Measurements from ENCODE around the gene AIP.

Gene AIP

GRCh38 chr11:67482827-67483798 lies at the start of gene AIP:
Gene AIP (plus strand): TSS chr11:67483026. CDS start chr11:67483159, 133 bp downstream.
- Mint-ChIP-seq H3K4me3 (peak within 1 kb of the TSS; percentile 91), H3K4me1 (ENCODE audit: low read depth) (peaks cover 47% of the 10 kb centered on the region), H3K27me3 (peaks cover 3% of the 10 kb centered on the region), H3K9me3 (no peaks in the 10 kb centered on the region), H3K27ac (peak within 1 kb of the TSS; percentile 96), H3K36me3 (ENCODE audit: low read depth) (peaks cover 42% of the 10 kb centered on the region)
- intact Hi-C loops (cut with micrococcal nuclease) = loop anchor here (1.0 to 2.0 kb wide), 3 partner anchors 14 to 40 kb away; partner anchors contain the start of genes CORO1B and TMEM134

- H3K4me1 Mint-ChIP-seq (ENCODE audit: low read depth) = peaks cover 39% of the 10 kb centered on the region
Observed at GRCh38 chr11:67433536-67434394, 49.1 kb upstream of the AIP start.

DNA sequence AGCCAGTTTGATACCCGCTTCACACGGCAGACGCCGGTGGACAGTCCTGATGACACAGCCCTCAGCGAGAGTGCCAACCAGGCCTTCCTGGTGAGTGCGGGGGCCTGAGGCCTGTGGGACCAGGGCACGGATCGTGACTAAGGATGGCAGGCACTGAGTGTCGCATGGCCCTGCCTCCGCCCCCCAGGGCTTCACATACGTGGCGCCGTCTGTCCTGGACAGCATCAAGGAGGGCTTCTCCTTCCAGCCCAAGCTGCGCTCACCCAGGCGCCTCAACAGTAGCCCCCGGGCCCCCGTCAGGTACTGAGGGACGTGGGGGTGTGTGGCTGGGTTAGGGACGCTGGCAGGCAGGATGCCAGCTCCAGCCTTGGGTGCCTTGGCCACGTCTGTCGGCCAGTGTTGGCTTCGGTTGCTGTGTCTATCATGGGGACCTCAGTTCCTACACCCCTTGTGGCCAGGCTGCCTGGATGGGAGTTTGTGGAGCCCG lies 48.4 kb upstream of the AIP start:
- H3K4me3 Mint-ChIP-seq = no peak overlapping the region
- H3K36me3 Mint-ChIP-seq (ENCODE audit: low read depth) = peaks cover 94% of the 10 kb centered on the region
- intact Hi-C loops (cut with micrococcal nuclease) = no loop called here
- no peak overlapping the region for H3K27ac Mint-ChIP-seq
- H3K27me3 Mint-ChIP-seq = no peaks in the 10 kb centered on the region
- H3K9me3 Mint-ChIP-seq = no peaks in the 10 kb centered on the region
- peaks cover 39% of the 10 kb centered on the region for H3K4me1 Mint-ChIP-seq (ENCODE audit: low read depth)

More at GRCh38 chr11:67433536-67434394, 49.1 kb upstream of the AIP start:
- H3K27me3 Mint-ChIP-seq = no peaks in the 10 kb centered on the region
- H3K36me3 Mint-ChIP-seq (ENCODE audit: low read depth) = peaks cover 94% of the 10 kb centered on the region
- intact Hi-C loops (cut with micrococcal nuclease) = no loop called here
- no peaks in the 10 kb centered on the region for H3K9me3 Mint-ChIP-seq
- no peak overlapping the region for H3K27ac Mint-ChIP-seq
- no peak overlapping the region for H3K4me3 Mint-ChIP-seq

DNA sequence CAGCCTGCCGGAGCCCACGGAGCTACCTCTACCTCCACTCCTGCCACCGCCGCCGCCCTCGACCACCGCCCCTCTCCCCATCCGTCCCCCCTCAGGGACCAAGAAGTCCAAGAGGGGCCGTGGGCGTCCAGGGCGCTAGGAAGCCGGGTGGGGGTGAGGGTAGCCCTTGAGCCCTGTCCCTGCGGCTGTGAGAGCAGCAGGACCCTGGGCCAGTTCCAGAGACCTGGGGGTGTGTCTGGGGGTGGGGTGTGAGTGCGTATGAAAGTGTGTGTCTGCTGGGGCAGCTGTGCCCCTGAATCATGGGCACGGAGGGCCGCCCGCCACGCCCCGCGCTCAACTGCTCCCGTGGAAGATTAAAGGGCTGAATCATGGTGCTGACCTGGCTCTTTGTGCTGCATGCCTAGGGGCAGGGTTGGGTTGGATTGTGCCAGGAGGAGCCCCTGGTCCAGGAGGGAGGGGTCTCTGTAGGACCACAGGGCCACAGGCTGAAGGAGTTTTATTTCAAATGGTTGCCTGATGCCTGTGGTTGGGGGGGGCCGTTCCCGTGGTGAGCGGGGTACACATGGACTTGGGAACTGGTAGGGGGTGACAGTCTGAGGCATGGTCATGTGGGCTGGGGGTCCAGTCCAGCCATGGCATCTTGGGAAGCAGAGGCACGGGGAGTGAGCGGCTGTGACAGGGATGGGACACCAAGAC lies 47.6 kb upstream of the AIP start:
- peaks cover 46% of the 10 kb centered on the region for H3K4me1 Mint-ChIP-seq (ENCODE audit: low read depth)

DNA sequence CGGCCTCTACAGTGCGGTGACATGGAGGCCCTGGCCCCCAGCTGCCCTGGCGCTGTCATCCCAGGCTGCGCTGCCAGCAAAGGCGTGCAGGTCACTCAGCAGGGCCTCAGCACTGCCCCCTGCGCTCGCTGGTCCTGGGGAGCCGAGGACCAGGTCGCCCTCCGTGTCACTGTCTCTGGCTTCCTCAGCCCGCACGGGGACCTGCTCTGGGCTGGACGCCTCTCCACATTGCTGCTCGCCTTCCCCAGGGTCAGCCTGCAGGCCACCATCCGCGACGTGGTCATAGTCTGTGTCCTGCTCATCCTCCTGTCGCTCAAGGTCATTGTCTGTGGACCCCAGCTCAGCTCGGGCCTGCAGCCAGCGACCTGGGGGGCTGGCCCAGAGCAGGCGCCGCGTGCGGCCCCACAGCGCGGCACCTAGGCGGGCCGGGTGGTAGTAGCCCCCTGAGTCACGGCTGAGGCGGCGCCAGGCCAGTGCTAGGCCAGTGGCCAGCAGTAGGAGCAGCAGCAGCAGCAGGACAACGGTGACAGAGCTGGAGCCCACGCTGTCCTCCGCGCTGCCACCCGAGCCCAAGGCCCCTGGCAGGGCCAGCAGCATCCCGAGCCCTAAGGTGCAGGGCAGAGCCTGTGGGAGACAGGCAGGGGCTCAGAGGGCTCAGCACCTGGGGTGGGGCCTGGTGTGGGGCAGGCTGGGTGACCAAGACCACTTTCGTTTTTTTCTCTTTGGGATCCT lies 46.9 kb upstream of the AIP start:
- H3K36me3 Mint-ChIP-seq (ENCODE audit: low read depth) = peaks cover 98% of the 10 kb centered on the region
- intact Hi-C loops (cut with micrococcal nuclease) = loop anchor here (5.0 kb wide), 1 partner anchor 71 kb away; the partner anchor contains the start of genes CDK2AP2 and PITPNM1
- H3K27ac Mint-ChIP-seq = no peak overlapping the region
- H3K27me3 Mint-ChIP-seq = no peaks in the 10 kb centered on the region
- H3K9me3 Mint-ChIP-seq = no peaks in the 10 kb centered on the region
- H3K4me3 Mint-ChIP-seq = no peak overlapping the region
- H3K4me1 Mint-ChIP-seq (ENCODE audit: low read depth) = peaks cover 53% of the 10 kb centered on the region

More for the DNA sequence above, 47.6 kb upstream of the AIP start:
- peaks cover 98% of the 10 kb centered on the region for H3K36me3 Mint-ChIP-seq (ENCODE audit: low read depth)
- no peak overlapping the region for H3K27ac Mint-ChIP-seq
- no peak overlapping the region for H3K4me3 Mint-ChIP-seq
- intact Hi-C loops (cut with micrococcal nuclease) = loop anchor here (5.0 kb wide), 1 partner anchor 72 kb away; the partner anchor contains the start of genes CDK2AP2 and PITPNM1
- H3K9me3 Mint-ChIP-seq = no peaks in the 10 kb centered on the region
- H3K27me3 Mint-ChIP-seq = no peaks in the 10 kb centered on the region

- H3K27me3 Mint-ChIP-seq = no peaks in the 10 kb centered on the region
- H3K36me3 Mint-ChIP-seq (ENCODE audit: low read depth) = peaks cover 98% of the 10 kb centered on the region
- H3K9me3 Mint-ChIP-seq = no peaks in the 10 kb centered on the region
- no peak overlapping the region for H3K4me3 Mint-ChIP-seq
- peaks cover 59% of the 10 kb centered on the region for H3K4me1 Mint-ChIP-seq (ENCODE audit: low read depth)
- intact Hi-C loops (cut with micrococcal nuclease) = loop anchor here (5.0 kb wide), 1 partner anchor 71 kb away; the partner anchor contains the start of genes CDK2AP2 and PITPNM1
- H3K27ac Mint-ChIP-seq = no peak overlapping the region
Observed at GRCh38 chr11:67436459-67437081, 46.3 kb upstream of the AIP start.

GRCh38 chr11:67437082-67437808 lies 45.6 kb upstream of the AIP start, which contains the start of gene PTPRCAP:
Gene PTPRCAP (minus strand): TSS chr11:67437682. CDS start chr11:67437619, 63 bp downstream.
- Mint-ChIP-seq H3K27me3 (no peaks in the 10 kb centered on the region), H3K4me1 (ENCODE audit: low read depth) (peaks cover 62% of the 10 kb centered on the region), H3K36me3 (ENCODE audit: low read depth) (peaks cover 98% of the 10 kb centered on the region), H3K4me3 (no peak within 1 kb of the TSS), H3K9me3 (no peaks in the 10 kb centered on the region), H3K27ac (no peak within 1 kb of the TSS)
- intact Hi-C loops (cut with micrococcal nuclease) = loop anchor here (5.0 kb wide), 1 partner anchor 70 kb away; the partner anchor contains the start of genes CDK2AP2 and PITPNM1

- intact Hi-C loops (cut with micrococcal nuclease) = loop anchor here (5.0 kb wide), 1 partner anchor 70 kb away; the partner anchor contains the start of genes CDK2AP2 and PITPNM1
- Mint-ChIP-seq H3K9me3 (no peaks in the 10 kb centered on the region), H3K36me3 (ENCODE audit: low read depth) (peaks cover 98% of the 10 kb centered on the region), H3K4me3 (no peak overlapping the region), H3K27ac (no peak overlapping the region), H3K4me1 (ENCODE audit: low read depth) (peaks cover 67% of the 10 kb centered on the region), H3K27me3 (no peaks in the 10 kb centered on the region)
Observed at GRCh38 chr11:67437809-67438157, 45.0 kb upstream of the AIP start.

DNA sequence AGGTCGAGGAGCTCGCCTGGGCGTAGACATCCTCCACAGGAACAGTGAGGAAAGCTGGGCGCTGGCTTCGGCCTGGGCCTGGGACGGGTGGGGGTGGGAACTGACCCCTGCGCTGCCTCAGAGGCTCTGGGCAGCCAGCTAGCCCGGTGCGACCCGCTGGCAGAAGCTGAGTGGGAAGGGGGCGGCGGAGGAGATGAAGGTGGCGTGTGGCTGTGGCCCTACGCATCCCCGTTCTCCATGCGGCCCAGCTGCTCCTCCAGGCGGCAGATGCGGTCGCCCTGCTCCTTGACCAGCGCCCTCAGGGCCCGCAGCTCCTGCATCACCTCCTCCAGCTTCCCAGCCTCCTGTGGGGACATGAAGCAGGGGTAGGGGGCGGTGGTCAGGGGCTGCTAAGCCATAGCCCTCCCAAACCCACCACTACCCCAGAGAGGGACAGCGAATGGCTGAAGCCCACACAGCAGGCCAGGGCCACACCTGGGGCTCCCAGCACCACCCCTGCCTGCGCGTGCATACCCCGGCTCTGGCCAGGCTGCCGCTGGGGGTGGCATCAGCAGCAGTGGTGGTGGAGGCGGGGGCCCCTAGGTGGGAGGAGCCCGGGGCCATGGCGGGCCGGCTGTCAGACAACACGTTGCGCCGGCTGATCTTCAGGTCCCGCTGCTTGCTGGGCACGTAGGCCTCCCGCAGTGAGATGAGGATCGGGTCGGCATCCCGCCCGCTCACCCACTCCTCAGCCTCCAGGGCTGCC lies 44.5 kb upstream of the AIP start:
- Mint-ChIP-seq H3K4me3 (no peak overlapping the region), H3K27ac (peak overlapping the region; percentile 60), H3K9me3 (no peaks in the 10 kb centered on the region), H3K27me3 (no peaks in the 10 kb centered on the region), H3K36me3 (ENCODE audit: low read depth) (peaks cover 95% of the 10 kb centered on the region), H3K4me1 (ENCODE audit: low read depth) (peaks cover 70% of the 10 kb centered on the region)
- intact Hi-C loops (cut with micrococcal nuclease) = loop anchor here (5.0 kb wide), 1 partner anchor 69 kb away; the partner anchor contains the start of genes CDK2AP2 and PITPNM1

DNA sequence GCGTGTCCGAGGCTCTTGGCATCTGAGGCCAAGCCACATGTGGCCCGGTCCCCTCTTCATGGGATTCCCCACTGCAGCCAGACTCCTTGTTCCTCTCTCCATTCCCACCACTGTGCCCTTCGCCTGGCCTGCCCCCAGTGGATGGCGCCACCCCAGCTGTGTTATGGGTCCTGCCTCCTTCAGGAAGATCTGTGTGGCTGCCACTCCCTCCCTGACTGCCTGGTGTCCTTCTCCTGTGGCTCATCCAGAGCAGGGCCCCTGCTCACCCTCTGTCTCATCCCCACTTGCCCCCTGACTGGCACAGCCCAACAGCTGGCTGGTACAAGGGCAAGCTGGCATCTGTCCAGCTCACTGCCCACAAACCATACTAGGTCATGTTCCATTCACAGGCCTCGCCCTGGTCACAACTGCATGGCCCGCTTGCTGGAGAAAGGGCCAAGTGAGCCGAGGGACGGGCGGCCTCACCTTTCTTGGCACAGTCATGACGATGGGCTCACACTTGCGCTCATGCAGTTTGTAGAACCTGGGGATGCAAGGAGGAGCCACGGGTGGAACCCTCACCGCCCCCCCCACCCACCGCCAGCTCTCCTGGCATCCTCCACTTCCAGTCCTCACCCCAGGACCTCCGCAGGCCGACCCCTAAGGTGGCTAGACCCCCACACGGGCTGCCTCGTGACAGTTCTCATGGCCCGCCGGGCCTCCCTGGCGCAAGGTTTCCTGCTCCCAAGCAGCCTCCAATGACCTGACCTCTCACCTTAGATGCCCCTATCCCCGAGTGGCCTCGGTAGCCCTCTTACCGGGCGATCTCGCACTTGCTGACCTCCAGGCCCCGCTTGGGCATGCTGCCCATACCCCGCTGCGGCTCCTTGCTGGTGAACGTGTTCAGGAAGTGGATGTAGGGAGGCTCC lies 43.3 kb upstream of the AIP start:
- Mint-ChIP-seq H3K27ac (peak overlapping the region; percentile 60), H3K9me3 (no peaks in the 10 kb centered on the region), H3K27me3 (no peaks in the 10 kb centered on the region), H3K4me1 (ENCODE audit: low read depth) (peaks cover 74% of the 10 kb centered on the region), H3K36me3 (ENCODE audit: low read depth) (peaks cover 83% of the 10 kb centered on the region), H3K4me3 (peak overlapping the region; percentile 30)
- intact Hi-C loops (cut with micrococcal nuclease) = loop anchor here (5.0 kb wide), 1 partner anchor 68 kb away; the partner anchor contains the start of genes CDK2AP2 and PITPNM1
